Measurements from ENCODE around the gene PLCB1. TPM values are rescaled to one million over a fixed set of nuclear protein-coding genes. Genes with fewer than 3 reads are reported as not detected.
A peak's percentile ranks its signal among the peaks of the same experiment; 100 is the strongest.
"Not testable (repeated sequence)": the region's sequence is repeated elsewhere in the genome, so short reads cannot be mapped to it uniquely, and the experiment has no call there.

Gene PLCB1
- total RNA-seq, result 48.3 TPM

GRCh38 chr20:8131598-8132483, at the start of gene PLCB1:
Gene PLCB1, plus strand, starts transcription at chr20:8132266. Its CDS starts 386 bp downstream, at chr20:8132652.
- peak; percentile 93 for DNase-seq (ENCODE audit: low spot score)

- DNase-seq (ENCODE audit: low spot score), result no peak
Measured at GRCh38 chr20:8082989-8083388, 49.1 kb upstream of the PLCB1 start.

GRCh38 chr20:8089668-8090067, 42.4 kb upstream of the PLCB1 start:
- DNase-seq (ENCODE audit: low spot score), result no peak

- DNase-seq (ENCODE audit: low spot score), result peak; percentile 87
Measured at GRCh38 chr20:8094415-8094818, 37.6 kb upstream of the PLCB1 start.

- no peak for DNase-seq (ENCODE audit: low spot score)
Measured at GRCh38 chr20:8094850-8095249, 37.2 kb upstream of the PLCB1 start.

- DNase-seq (ENCODE audit: low spot score), result no peak
Measured at GRCh38 chr20:8095648-8096572, 36.2 kb upstream of the PLCB1 start.

DNA sequence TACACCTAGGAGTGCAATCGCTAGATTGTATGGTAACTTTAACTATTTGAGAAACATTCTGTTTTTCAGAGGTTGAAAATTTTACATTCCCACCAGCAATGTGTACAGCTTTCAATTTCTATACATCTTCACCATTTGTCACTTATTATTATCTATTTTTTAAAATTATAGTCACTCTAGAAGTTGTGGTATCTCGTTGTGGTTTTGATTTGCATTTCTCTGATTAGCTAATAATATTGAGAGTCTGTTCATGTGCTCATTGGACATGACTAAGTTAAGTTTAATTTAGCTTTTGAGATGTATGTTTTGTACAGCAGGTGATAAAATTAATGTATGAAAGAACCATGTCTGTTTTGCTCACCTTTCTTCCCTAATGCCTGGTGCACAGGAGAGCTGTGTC, 34.8 kb upstream of the PLCB1 start:
- DNase-seq (ENCODE audit: low spot score), result no peak

- DNase-seq (ENCODE audit: low spot score), result no peak
Measured at GRCh38 chr20:8104252-8104651, 27.8 kb upstream of the PLCB1 start.

DNA sequence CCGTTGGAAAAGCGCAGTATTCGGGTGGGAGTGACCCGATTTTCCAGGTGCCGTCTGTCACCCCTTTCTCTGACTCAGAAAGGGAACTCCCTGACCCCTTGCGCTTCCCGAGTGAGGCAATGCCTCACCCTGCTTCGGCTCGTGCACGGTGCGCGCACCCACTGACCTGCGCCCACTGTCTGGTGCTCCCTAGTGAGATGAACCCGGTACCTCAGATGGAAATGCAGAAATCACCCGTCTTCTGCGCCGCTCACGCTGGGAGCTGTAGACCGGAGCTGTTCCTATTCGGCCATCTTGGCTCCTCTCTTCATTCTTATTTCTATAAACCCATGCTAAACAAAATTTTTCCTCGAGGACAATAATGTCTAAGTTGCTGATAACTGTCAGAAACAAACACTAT, 17.5 kb upstream of the PLCB1 start:
- not testable (repeated sequence) for DNase-seq (ENCODE audit: low spot score)

DNA sequence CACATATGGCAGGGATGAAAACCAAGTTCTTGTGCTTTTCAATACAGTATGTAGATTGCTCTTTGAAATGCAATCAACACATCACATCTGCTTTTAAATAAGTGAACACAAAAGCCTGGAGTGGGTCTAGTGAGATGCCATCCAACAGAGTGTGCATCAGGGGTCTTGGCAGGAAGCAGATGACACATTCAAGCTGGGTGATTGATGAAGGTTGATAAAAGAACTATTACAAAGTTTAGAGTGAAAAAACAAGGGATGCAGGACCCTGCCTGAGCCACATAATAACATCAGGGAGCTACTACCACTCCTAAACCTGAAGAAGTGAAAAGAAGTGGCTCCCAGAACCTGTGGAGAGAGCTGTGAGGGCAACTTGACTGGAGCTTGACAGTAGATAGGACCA, 16.6 kb upstream of the PLCB1 start:
- DNase-seq (ENCODE audit: low spot score), result no peak

DNA sequence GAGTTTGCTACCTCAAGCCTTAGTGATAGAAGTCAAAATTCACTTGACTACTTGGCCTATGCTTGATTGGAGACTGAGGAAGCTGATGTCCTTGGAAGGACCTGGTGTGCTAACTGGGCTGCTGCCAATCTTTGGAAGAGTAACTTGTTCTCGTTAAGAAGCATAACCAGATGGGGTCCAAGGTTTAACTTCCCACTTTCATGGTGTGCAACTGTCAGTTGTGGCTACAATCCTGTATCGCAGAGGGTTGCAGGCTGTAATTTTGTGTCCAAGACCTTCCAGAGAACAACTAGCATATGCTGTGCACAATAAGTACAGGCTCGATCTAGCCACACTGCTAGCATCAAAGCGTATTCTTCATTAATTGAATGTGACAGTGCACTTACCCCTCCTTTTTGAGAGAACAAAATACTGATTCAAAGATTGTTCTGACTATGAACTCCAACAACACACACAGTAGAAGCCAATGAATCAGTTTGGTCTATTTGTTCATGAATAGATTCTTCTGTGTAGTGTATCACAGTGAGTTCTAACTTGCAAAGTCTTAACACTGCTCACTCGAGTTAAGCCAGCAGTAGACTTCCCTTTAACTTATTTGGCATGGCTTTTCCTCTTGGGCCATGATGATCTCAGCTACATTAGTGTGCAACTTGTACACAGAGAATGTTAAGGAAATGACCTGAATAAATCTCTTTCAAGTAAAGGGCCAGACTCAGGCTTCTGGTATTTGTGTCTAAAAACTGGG, 15.8 kb upstream of the PLCB1 start:
- no peak for DNase-seq (ENCODE audit: low spot score)

GRCh38 chr20:8117636-8118035, 14.4 kb upstream of the PLCB1 start:
- DNase-seq (ENCODE audit: low spot score), result no peak

DNA sequence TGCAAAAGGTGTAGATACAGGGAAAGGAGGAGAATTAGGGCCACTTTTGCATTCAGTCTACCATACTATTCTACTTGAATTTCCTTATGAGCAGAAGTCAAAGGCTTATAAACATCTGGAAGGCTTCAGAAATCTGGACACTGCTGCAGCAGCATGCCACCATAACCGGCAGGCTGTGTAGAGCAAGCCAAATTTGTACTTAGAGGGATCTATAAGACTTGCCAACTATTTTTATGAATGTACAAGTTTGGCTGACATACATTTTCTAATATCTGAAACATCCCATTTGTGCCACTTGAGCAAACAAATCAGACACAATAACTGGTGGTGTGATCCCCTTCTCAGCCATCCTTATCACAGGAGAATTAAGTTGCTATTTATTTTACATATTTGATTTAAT, 14.0 kb upstream of the PLCB1 start:
- no peak for DNase-seq (ENCODE audit: low spot score)

DNA sequence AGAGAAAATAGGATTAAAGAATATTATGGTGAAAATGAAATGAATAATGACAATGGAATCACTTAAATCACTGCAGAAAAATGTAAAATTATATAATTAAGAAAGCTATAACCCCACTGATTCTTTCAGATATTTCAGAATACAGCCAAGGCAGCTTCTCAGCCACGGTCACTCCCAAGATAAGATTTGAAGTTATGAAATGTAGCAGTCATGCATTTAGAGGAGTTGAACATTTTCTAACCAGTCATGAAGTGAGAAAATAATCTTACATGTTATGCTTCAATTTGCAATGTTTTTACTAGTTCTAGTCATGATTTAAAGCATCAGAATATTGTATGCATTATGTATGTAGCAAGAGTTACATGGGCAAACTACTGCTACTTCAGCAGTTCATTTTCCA, 13.3 kb upstream of the PLCB1 start:
- DNase-seq (ENCODE audit: low spot score), result no peak

DNA sequence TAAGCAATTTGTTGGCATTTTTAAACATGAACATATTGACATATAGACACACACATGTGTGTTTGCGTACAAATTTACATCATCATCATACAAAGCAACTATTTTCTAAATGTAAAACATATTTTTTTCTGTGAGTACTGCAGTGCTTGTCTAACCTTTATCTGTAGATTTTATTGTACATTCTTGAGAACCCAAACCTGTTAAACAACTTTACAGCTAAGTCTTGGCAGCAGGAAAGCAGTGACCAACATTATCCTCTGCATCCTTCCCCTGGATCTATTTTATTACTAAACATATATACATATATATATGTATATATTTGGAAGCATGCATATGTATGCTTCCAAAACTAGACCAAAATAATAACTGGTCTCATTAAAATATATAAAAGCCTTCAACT, 10.4 kb upstream of the PLCB1 start:
- DNase-seq (ENCODE audit: low spot score), result no peak

GRCh38 chr20:8124639-8125038, 7.4 kb upstream of the PLCB1 start:
- DNase-seq (ENCODE audit: low spot score), result no peak

DNA sequence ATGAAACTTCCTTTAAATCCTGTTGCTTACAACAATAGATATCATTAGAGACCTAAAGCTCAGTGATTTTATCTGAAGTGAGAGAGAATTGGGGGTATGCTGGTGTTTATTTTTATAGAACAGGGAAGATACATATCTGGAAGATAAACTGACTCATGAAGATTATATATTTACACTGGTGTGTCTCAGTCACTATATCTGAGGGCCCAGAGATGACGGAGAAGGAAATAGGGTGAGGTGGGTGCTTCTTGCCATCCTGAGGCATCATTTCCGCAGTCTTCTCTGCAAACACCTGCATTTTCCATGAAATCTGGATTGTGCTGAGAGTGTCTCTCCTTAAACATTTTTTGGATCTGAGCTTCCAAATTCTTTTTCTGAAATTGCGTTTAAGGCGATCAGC, 5.9 kb upstream of the PLCB1 start:
- DNase-seq (ENCODE audit: low spot score), result no peak

- DNase-seq (ENCODE audit: low spot score), result no peak
Measured at GRCh38 chr20:8126841-8127378, 5.2 kb upstream of the PLCB1 start.

- DNase-seq (ENCODE audit: low spot score), result no peak
Measured at GRCh38 chr20:8127553-8128255, 4.4 kb upstream of the PLCB1 start.

GRCh38 chr20:8128291-8129060, 3.6 kb upstream of the PLCB1 start:
- no peak for DNase-seq (ENCODE audit: low spot score)
